ENCODE results near the gene CAMTA1.
"Not testable (repeated sequence)": the region's sequence is repeated elsewhere in the genome, so short reads cannot be mapped to it uniquely, and the experiment has no call there.

Gene CAMTA1

GRCh38 chr1:6911974-6912373 lies 126.7 kb downstream of the CAMTA1 start:
- DNase-seq: no peak

GRCh38 chr1:6912518-6912917 lies 127.3 kb downstream of the CAMTA1 start:
- DNase-seq: no peak

GRCh38 chr1:6913086-6913485 lies 127.8 kb downstream of the CAMTA1 start:
- DNase-seq: no peak

DNA sequence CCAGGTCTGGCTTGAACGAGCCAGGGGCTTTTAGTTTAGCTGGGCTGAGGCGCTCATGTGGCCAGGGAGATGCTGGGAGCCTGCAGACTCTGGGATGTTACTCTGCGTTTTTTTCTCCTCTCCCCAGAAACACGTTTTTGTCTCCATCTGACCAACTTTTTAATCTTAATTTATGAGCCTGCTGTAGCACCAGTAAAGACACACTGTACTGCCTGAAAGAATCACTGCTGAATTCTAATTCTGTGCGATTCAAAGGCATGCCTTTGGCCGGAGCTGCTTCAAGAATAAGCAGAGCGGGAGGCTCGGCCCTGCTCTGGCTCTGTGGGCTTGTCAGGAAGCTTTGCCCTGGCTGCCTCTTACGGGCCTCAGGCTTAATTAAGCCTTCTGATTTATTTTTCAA lies 129.5 kb downstream of the CAMTA1 start:
- no peak for DNase-seq

- DNase-seq: no peak
These were observed 130.8 kb downstream of the CAMTA1 start for GRCh38 chr1:6915999-6916565.

- no peak for DNase-seq
These were observed 131.8 kb downstream of the CAMTA1 start for GRCh38 chr1:6917067-6917466.

GRCh38 chr1:6918186-6918924 lies 133.1 kb downstream of the CAMTA1 start:
- no peak for DNase-seq

GRCh38 chr1:6918925-6919511 lies 133.8 kb downstream of the CAMTA1 start:
- no peak for DNase-seq

DNA sequence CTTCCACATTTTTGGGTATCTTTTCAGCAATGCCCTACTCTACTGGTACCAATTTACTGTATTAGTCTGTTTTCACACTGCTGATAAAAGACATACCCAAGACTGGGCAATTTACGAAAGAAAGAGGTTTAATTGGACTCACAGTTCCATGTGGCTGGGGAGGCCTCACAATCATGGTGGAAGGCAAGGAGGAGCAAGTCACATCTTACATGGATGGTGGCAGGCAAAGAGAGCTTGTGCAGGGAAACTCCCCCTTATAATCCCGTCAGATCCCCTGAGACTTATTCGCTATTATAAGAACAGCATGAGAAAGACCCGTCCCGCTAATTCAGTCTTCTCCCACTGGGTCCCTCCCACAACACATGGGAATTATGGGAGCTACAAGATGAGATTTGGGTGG lies 136.3 kb downstream of the CAMTA1 start:
- DNase-seq: not testable (repeated sequence)

GRCh38 chr1:6922096-6922931 lies 137.1 kb downstream of the CAMTA1 start:
- DNase-seq: no peak

DNA sequence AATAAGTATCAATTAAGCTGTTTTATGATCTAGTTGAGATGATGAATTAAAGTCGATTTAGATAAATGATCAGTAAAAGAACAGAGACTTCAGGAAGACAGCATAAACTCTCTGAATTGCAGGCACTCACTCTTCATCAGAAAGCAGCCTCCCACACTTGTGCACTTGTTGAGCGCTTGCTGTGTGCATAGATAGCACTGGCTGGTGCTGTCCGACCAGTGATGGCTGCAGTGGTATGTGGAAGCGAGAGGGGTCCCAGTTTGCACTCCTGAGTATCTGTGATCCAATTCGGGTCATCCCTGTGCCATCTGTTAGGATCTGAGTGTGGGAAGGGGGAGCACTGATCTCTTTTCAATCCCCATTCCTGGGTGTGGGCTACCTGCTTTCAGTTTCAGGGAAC lies 137.8 kb downstream of the CAMTA1 start:
- DNase-seq: no peak

GRCh38 chr1:6923416-6923815 lies 138.2 kb downstream of the CAMTA1 start:
- no peak for DNase-seq

GRCh38 chr1:6923955-6924881 lies 139.0 kb downstream of the CAMTA1 start:
- DNase-seq: no peak

- DNase-seq: no peak
These were observed 139.6 kb downstream of the CAMTA1 start for GRCh38 chr1:6924891-6925290.

- DNase-seq: no peak
These were observed 142.4 kb downstream of the CAMTA1 start for GRCh38 chr1:6927626-6928025.

- DNase-seq: no peak
These were observed 143.0 kb downstream of the CAMTA1 start for GRCh38 chr1:6928106-6928885.

DNA sequence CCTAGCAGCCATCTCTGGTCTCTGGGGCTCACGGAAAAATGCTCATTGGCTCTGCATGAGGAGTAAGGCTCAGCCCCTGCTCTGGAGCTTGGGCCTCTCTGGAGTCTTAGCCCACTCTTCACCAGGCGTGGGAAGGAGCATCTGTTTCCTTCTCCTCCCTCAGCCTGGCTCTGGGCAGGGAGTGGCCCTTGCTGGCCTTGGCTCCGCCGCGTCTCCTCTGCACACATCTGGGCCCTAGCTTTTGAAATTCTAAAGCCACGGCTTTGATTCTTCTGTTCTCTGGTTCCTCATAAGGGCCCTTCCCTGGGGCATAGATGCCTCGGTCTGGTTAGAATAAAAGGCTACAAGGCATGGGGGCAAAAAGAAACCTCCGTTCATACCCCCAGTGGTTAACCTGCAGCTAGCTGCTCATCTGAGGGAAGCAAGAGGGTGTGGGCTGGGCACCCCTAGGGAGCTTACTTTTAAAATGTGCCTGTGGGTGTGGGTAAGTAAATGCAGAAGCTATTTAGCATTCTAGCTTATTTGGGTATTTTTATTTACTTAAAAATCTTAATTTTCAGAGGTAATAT lies 145.6 kb downstream of the CAMTA1 start:
- no peak for DNase-seq

DNA sequence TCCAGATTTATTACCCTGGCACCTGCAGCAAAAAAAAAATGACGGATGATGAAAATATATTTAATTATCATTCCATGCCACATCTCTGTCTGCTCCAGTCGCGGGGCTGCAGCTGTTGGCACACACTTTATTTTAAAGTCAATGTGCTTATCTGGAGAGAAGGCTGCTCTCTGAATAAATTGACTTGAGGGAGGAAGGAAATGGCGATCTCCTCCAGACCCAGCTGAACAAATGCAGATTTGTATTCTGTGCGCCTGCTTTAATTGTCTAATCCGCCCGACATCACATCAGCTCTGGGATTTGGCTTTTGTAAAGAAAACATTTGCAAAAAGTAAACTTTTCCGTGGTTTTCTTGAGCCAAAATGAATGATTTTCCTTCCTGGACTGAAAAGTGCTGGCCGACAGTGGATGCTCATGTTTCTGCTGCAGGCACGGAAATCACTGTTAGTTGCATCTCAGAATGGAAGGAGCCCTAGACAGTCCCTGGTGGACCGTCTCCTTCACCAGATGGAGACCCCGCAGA lies 150.2 kb downstream of the CAMTA1 start:
- no peak for DNase-seq

DNA sequence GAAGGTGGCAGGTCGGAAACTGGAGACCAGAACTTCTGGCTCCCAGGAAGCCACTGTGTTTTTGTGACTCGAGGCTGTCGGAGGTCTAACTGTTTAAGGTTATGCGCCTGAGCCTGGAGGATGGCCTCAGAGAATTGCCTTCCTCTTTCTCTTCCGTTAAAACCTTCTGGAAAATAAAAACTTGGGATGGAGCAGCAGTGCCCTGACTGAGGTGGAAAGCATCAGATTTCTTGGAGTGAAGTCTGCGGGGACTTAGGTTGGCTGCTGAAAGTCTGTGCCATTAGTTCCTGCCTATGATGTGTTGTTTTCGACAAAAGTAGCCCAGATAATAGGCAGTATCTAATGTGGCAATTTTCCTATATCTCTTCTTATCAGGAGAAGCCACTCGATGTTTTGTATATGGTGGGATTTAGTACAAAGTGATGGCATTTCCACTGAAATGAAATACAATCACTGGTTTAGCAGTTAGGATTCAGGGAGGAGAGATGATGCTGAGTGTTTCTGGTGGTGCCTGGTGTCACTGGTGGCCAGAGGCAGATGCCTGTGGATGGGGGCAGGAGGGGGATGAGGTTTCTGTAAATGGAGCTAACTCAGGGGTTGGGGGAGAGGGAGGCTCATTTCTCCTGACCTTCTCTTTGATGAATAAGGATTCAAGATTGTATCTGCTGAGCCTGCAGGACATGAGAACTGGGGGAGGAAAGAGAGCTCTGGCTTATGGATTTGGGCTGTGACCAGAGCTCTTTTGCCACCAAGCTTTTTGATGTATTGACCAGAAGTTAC lies 150.8 kb downstream of the CAMTA1 start:
- no peak for DNase-seq

DNA sequence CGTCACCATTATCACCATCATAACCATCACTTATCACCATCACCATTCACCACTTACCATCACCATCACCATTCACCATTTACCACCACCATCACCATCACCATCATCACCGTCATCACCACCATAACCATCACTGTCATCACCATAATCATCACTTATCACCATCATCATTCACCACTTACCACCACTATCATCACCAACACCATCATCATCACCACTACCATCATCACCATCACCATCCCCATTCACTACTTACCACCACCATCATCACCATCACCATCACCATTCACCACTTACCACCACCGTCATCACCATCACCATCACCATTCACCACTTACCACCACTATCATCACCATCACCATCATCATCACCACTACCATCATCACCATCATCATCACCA lies 151.8 kb downstream of the CAMTA1 start:
- no peak for DNase-seq

All from Kasumi-1 (cell line).